ENCODE results near the gene TRIP10. TPM values are rescaled to one million over a fixed set of nuclear protein-coding genes. Genes with fewer than 3 reads are reported as not detected.
"Not testable (repeated sequence)": the region's sequence is repeated elsewhere in the genome, so short reads cannot be mapped to it uniquely, and the experiment has no call there.

The TRIP10 gene
- polyA plus RNA-seq, 4 donors, result 42.1 to 141 (median 84.1) TPM

DNA sequence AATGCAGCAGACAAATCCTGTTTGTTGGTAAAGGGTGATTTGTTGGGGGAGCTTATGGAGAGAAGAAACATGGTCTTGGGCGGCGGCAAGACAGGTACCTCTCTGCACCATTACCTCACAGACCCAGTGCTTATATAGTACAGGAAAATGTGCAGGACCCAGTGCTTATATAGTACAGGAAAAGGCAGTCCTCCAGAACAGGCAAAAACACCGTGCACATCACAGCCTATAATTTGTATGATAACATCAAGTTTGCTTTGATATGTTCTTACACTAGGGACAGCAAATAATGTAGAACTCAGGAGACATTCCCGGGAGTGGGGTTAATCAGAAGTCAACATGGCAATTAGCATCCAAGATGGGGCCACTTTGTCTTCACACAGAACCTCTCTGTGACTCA is 53.9 kb downstream of the TRIP10 start:
- H3K27me3 ChIP-seq (ENCODE audit: control insufficient read depth in 3 of 3, insufficient read depth in 3 of 3, low read length in 3 of 3), result no peaks in the 10 kb centered on the region
- FAIRE-seq, result no peak
- 56 to 71% (median 66%) methylated on average over 4 of the region's 4 CpGs for WGBS, 3 donors
- H3K27ac ChIP-seq (ENCODE audit: low read depth in 1 of 3, low read length in 2 of 3), result no peak overlapping the region
- no peak for DNase-seq
- H3K4me3 ChIP-seq (ENCODE audit: low read depth in 1 of 3, low read length in 3 of 3), result no peak overlapping the region
- peaks cover 0 to 11% of the 10 kb centered on the region in 2 donors for H3K9me3 ChIP-seq (ENCODE audit: control insufficient read depth in 2 of 2, insufficient read depth in 1 of 2, low read depth in 1 of 2, low read length in 1 of 2)
- no peaks in the 10 kb centered on the region for H3K4me1 ChIP-seq (ENCODE audit: control insufficient read depth in 3 of 3, insufficient read depth in 2 of 3, low read depth in 1 of 3, low read length in 2 of 3)
- H3K36me3 ChIP-seq (ENCODE audit: control insufficient read depth in 3 of 3, insufficient read depth in 2 of 3, low read depth in 1 of 3, low read length in 3 of 3), result no peaks in the 10 kb centered on the region

DNA sequence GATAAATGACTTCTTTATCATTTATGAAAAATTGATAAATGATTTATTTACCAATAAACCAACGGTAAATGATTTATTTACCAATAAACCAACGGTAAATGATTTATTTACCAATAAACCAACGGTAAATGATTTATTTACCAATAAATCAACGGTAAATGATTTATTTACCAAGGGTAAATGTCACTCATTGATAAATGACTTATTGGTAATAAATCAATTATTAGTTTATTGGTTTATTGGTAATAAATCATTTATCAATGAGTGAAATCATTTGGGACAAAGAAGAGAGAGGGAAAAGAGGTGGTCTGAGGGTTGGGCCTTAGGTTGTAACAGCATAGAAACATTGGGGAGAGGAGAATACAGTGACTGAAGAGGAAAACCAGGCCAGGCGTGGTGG is 54.5 kb downstream of the TRIP10 start:
- WGBS, 3 donors, result 33 to 74% (median 51%) methylated on average over 5 of the region's 5 CpGs
- Histone ChIP-seq H3K4me1 (ENCODE audit: control insufficient read depth in 3 of 3, insufficient read depth in 2 of 3, low read depth in 1 of 3, low read length in 2 of 3) (no peaks in the 10 kb centered on the region), H3K9me3 (ENCODE audit: control insufficient read depth in 2 of 2, insufficient read depth in 1 of 2, low read depth in 1 of 2, low read length in 1 of 2) (peaks cover 0 to 11% of the 10 kb centered on the region in 2 donors), H3K36me3 (ENCODE audit: control insufficient read depth in 3 of 3, insufficient read depth in 2 of 3, low read depth in 1 of 3, low read length in 3 of 3) (no peaks in the 10 kb centered on the region), H3K4me3 (ENCODE audit: low read depth in 1 of 3, low read length in 3 of 3) (no peak overlapping the region), H3K27me3 (ENCODE audit: control insufficient read depth in 3 of 3, insufficient read depth in 3 of 3, low read length in 3 of 3) (no peaks in the 10 kb centered on the region), H3K27ac (ENCODE audit: low read depth in 1 of 3, low read length in 2 of 3) (no peak overlapping the region)
- FAIRE-seq (peak; percentile 30), DNase-seq (no peak)

DNA sequence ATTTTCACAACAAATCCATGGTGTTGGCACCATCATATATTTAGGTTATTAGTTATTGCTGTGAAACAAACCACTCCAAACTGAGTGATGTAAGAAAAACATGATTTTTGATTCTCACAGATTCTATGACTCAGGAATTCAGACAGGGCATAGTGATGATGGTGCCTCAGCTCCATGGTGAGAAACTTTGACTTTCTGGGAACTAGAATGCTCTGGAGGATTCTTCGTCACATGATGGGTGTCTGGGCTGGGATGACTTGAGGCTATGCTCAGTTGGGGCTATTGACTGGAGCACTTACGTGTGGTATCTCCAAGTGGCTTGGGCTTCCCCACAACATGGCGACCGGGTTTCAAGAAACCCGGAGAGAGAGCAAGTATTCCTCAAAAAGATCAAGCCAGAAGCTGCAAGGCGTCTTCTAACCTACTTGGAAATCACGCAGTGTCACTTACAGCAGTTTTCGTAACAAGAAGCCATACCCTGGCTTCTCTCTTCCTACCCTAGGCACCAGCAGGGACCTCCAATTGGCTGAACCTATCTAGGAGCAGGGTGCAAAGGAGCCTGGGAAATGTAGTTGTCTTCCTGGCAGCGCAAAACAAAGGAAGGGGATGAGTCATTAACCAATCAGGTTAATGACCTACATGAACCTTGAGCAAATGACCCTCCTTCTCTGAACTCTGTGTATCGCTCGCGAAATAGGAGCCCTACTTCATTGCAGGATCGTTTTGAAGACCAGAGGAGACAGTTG is 55.4 kb downstream of the TRIP10 start:
- DNase-seq (no peak), FAIRE-seq (no peak)
- no peaks in the 10 kb centered on the region for H3K36me3 ChIP-seq (ENCODE audit: control insufficient read depth in 3 of 3, insufficient read depth in 2 of 3, low read depth in 1 of 3, low read length in 3 of 3)
- H3K9me3 ChIP-seq (ENCODE audit: control insufficient read depth in 2 of 2, insufficient read depth in 1 of 2, low read depth in 1 of 2, low read length in 1 of 2), result peaks cover 0 to 11% of the 10 kb centered on the region in 2 donors
- H3K4me1 ChIP-seq (ENCODE audit: control insufficient read depth in 3 of 3, insufficient read depth in 2 of 3, low read depth in 1 of 3, low read length in 2 of 3), result no peaks in the 10 kb centered on the region
- 73 to 85% (median 79%) methylated on average over 13 of the region's 13 CpGs for WGBS, 3 donors
- H3K27me3 ChIP-seq (ENCODE audit: control insufficient read depth in 3 of 3, insufficient read depth in 3 of 3, low read length in 3 of 3), result no peaks in the 10 kb centered on the region
- H3K4me3 ChIP-seq (ENCODE audit: low read depth in 1 of 3, low read length in 3 of 3), result no peak overlapping the region
- H3K27ac ChIP-seq (ENCODE audit: low read depth in 1 of 3, low read length in 2 of 3), result no peak overlapping the region

DNA sequence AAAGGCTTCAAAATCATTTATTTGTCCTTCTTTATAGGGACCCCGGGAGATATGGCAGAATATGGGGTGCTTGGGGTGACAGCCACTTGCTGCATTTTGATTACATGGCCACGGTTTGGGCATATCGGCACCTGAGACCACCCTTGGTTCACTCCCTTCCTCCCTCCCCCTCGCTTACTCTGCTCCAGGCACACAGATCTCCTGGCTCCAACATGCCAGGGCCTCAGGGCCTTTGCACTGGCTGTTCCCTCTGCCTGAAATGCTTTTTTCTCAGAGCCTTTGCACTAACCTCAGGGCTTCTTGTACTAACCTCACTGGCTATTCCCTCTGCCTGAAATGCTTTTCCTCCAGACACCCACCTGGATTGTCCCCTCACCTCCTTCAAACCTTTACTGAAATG is 56.8 kb downstream of the TRIP10 start:
- Histone ChIP-seq H3K27me3 (ENCODE audit: control insufficient read depth in 3 of 3, insufficient read depth in 3 of 3, low read length in 3 of 3) (no peaks in the 10 kb centered on the region), H3K36me3 (ENCODE audit: control insufficient read depth in 3 of 3, insufficient read depth in 2 of 3, low read depth in 1 of 3, low read length in 3 of 3) (no peaks in the 10 kb centered on the region), H3K9me3 (ENCODE audit: control insufficient read depth in 2 of 2, insufficient read depth in 1 of 2, low read depth in 1 of 2, low read length in 1 of 2) (peaks cover 0 to 4% of the 10 kb centered on the region in 2 donors), H3K27ac (ENCODE audit: low read depth in 1 of 3, low read length in 2 of 3) (no peak overlapping the region), H3K4me1 (ENCODE audit: control insufficient read depth in 3 of 3, insufficient read depth in 2 of 3, low read depth in 1 of 3, low read length in 2 of 3) (no peaks in the 10 kb centered on the region), H3K4me3 (ENCODE audit: low read depth in 1 of 3, low read length in 3 of 3) (no peak overlapping the region)
- FAIRE-seq, result no peak
- 92 to 94% (median 92%) methylated on average over 4 of the region's 4 CpGs for WGBS, 3 donors
- DNase-seq, result no peak

DNA sequence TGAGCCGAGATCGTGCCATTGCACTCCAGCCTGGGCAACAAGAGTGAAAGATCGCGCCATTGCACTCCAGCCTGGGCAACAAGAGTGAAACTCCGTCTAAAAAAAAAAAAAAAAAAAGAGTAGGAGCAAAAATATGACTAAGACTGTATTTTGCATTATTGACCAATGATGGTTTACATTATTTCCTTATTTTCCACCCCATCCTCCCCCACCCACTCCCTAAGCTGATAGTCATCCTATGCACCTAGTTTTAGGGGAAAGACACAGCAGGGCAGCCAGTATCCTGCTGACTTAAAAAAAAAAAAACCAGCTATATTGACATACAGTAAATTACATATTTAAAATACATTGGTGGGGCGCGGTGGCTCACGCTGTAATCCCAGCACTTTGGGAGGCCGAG is 58.2 kb downstream of the TRIP10 start:
- FAIRE-seq, result no peak
- 73 to 78% (median 76%) methylated on average over 9 of the region's 9 CpGs for WGBS, 3 donors
- Histone ChIP-seq H3K9me3 (ENCODE audit: control insufficient read depth in 2 of 2, insufficient read depth in 1 of 2, low read depth in 1 of 2, low read length in 1 of 2) (peaks cover 0 to 4% of the 10 kb centered on the region in 2 donors), H3K4me3 (ENCODE audit: low read depth in 1 of 3, low read length in 3 of 3) (no peak overlapping the region), H3K27me3 (ENCODE audit: control insufficient read depth in 3 of 3, insufficient read depth in 3 of 3, low read length in 3 of 3) (peaks cover 0 to 5% (median 0%) of the 10 kb centered on the region in 3 donors), H3K4me1 (ENCODE audit: control insufficient read depth in 3 of 3, insufficient read depth in 2 of 3, low read depth in 1 of 3, low read length in 2 of 3) (no peaks in the 10 kb centered on the region), H3K27ac (ENCODE audit: low read depth in 1 of 3, low read length in 2 of 3) (no peak overlapping the region), H3K36me3 (ENCODE audit: control insufficient read depth in 3 of 3, insufficient read depth in 2 of 3, low read depth in 1 of 3, low read length in 3 of 3) (no peaks in the 10 kb centered on the region)
- DNase-seq, result no peak

DNA sequence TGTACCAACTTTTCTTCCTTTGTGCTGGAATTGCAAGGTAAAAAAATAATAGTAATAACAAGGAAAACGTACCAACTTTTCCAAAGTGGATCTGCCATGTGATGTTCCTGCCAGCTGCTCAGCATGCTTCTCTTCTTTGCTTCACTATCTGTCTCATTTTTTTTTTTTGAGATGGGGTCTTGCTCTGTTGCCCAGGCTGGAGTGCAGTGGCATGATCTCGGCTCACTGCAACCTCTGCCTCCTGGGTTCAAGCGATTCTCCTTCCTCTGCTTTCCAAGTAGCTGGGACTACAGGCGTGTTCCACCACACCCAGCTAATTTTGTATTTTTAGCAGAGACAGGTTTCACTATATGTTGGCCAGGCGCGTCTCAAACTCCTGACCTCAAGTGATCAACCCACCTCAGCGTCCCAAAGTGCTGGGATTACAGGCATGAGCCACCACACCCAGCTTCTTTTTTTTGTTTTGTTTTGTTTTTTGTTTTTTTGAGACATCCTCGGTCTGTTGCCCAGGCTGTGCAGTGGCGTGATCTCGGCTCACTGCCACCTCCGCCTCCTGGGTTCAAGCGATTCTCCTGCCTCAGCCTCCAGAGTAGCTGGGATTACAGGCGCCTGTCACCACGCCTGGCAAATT is 60.8 kb downstream of the TRIP10 start:
- not testable (repeated sequence) for H3K4me3 ChIP-seq (ENCODE audit: low read depth in 1 of 3, low read length in 3 of 3); FAIRE-seq; DNase-seq; H3K27me3 ChIP-seq (ENCODE audit: control insufficient read depth in 3 of 3, insufficient read depth in 3 of 3, low read length in 3 of 3); H3K27ac ChIP-seq (ENCODE audit: low read depth in 1 of 3, low read length in 2 of 3); H3K9me3 ChIP-seq (ENCODE audit: control insufficient read depth in 2 of 2, insufficient read depth in 1 of 2, low read depth in 1 of 2, low read length in 1 of 2); H3K36me3 ChIP-seq (ENCODE audit: control insufficient read depth in 3 of 3, insufficient read depth in 2 of 3, low read depth in 1 of 3, low read length in 3 of 3); H3K4me1 ChIP-seq (ENCODE audit: control insufficient read depth in 3 of 3, insufficient read depth in 2 of 3, low read depth in 1 of 3, low read length in 2 of 3)
- WGBS, 3 donors, result 64 to 77% (median 71%) methylated on average over 14 of the region's 14 CpGs

DNA sequence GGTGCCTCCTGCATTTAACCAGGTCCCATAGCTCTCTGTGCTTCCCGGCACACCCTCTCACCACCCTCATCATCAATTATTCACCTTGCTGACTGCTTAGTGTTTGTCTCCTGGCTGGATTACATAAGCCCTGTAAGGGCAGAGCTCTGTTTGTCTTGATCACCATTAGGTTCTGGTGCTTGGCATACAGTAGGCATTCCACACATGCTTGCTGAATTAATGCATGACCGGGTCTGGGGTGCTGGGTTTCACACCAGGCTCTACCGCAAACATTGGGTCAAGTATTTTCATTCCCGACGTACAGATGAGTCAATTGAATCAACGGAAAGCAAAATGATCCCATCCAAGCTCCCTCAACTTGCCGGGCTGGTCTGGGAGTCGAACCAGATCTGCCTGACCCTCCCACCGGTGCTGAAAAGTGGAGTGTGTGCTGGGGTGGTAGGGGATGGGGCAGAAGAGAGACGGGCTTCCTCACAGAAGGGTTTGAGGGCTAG is 61.6 kb downstream of the TRIP10 start:
- DNase-seq (no peak), FAIRE-seq (no peak)
- 30 to 40% (median 33%) methylated on average over 10 of the region's 10 CpGs for WGBS, 3 donors
- peak overlapping the region in 1 of 3 donors; percentile 63 for H3K27ac ChIP-seq (ENCODE audit: low read depth in 1 of 3, low read length in 2 of 3)
- peak overlapping the region in 2 of 3 donors; percentile 16 to 26 for H3K4me3 ChIP-seq (ENCODE audit: low read depth in 1 of 3, low read length in 3 of 3)
- peaks cover 0 to 5% (median 0%) of the 10 kb centered on the region in 3 donors for H3K27me3 ChIP-seq (ENCODE audit: control insufficient read depth in 3 of 3, insufficient read depth in 3 of 3, low read length in 3 of 3)
- no peaks in the 10 kb centered on the region for H3K4me1 ChIP-seq (ENCODE audit: control insufficient read depth in 3 of 3, insufficient read depth in 2 of 3, low read depth in 1 of 3, low read length in 2 of 3)
- H3K36me3 ChIP-seq (ENCODE audit: control insufficient read depth in 3 of 3, insufficient read depth in 2 of 3, low read depth in 1 of 3, low read length in 3 of 3), result no peaks in the 10 kb centered on the region
- no peaks in the 10 kb centered on the region for H3K9me3 ChIP-seq (ENCODE audit: control insufficient read depth in 2 of 2, insufficient read depth in 1 of 2, low read depth in 1 of 2, low read length in 1 of 2)

All from small intestine (tissue), 7 donors.